SK-N-SH treated with all-trans-retinoic acid at 6 μM for 48 hours (cell line): ENCODE data around the gene LRP11.

Experiments
- ATAC-seq: fragments of 200-7000 bp; cut with Tn5 transposase; 3 replicates; pipeline ENCODE4 v1.9.1; 2020; ENCODE audit warnings: mild to moderate bottlenecking, moderate library complexity
- ARNTL ChIP-seq: fragments of 450-650 bp; formaldehyde crosslinking; IDR thresholded peaks from 2 replicates; pipeline ENCODE4 v1.5.0; 2020; ENCODE audit warnings: low read depth, mild to moderate bottlenecking, moderate library complexity, borderline replicate concordance
- BACH2 ChIP-seq: fragments of 250-450 bp; sonication (Bioruptor Pico); IDR thresholded peaks from 2 replicates; pipeline ENCODE4 v1.9.0; 2021; ENCODE audit warnings: mild to moderate bottlenecking, borderline replicate concordance
- CREB5 ChIP-seq: fragments of 250-450 bp; sonication (Bioruptor Pico); IDR thresholded peaks from 2 replicates; pipeline ENCODE4 v1.5.1; 2020; ENCODE audit warnings: low read depth, mild to moderate bottlenecking, moderate library complexity
- CSDC2 ChIP-seq: fragments of 250-450 bp; sonication (Bioruptor Pico); IDR thresholded peaks from 2 replicates; pipeline ENCODE4 v1.5.0; 2020; ENCODE audit warnings: mild to moderate bottlenecking, moderate library complexity
- CSRNP3 ChIP-seq: fragments of 250-450 bp; sonication (Bioruptor Pico); IDR thresholded peaks from 2 replicates; pipeline ENCODE4 v1.5.1; 2021; ENCODE audit warnings: mild to moderate bottlenecking, moderate library complexity
- ESRRG ChIP-seq: fragments of 250-450 bp; sonication (Bioruptor Pico); IDR thresholded peaks from 2 replicates; pipeline ENCODE4 v1.6.1; 2021; ENCODE audit warnings: mild to moderate bottlenecking
- GLIS3 ChIP-seq: fragments of 250-450 bp; sonication (Bioruptor Pico); IDR thresholded peaks from 2 replicates; pipeline ENCODE4 v1.5.0; 2020; ENCODE audit warnings: mild to moderate bottlenecking, moderate library complexity
- ISL1 ChIP-seq: fragments of 250-450 bp; sonication (Bioruptor Pico); IDR thresholded peaks from 2 replicates; pipeline ENCODE4 v2.1.2; 2022; ENCODE audit warnings: mild to moderate bottlenecking, moderate library complexity
- OSR1 ChIP-seq: fragments of 250-450 bp; sonication (Bioruptor Pico); IDR thresholded peaks from 2 replicates; pipeline ENCODE4 v1.8.0; 2022; ENCODE audit warnings: moderate library complexity, mild to moderate bottlenecking, inconsistent platforms
- PATZ1 ChIP-seq: fragments of 250-450 bp; sonication (Bioruptor Pico); IDR thresholded peaks from 2 replicates; pipeline ENCODE4 v1.8.0; 2020; ENCODE audit warnings: mild to moderate bottlenecking, moderate library complexity, borderline replicate concordance
- POU6F1 ChIP-seq: fragments of 250-450 bp; sonication (Bioruptor Pico); IDR thresholded peaks from 2 replicates; pipeline ENCODE4 v1.8.0; 2021; ENCODE audit warnings: low read depth, mild to moderate bottlenecking, moderate library complexity, borderline replicate concordance
- PPARA ChIP-seq: fragments of 250-450 bp; sonication (Bioruptor Pico); IDR thresholded peaks from 2 replicates; pipeline ENCODE4 v1.5.0; 2020; ENCODE audit warnings: mild to moderate bottlenecking, borderline replicate concordance
- RARB ChIP-seq: fragments of 250-450 bp; sonication (Bioruptor Pico); IDR thresholded peaks from 2 replicates; pipeline ENCODE4 v1.8.0; 2021; ENCODE audit warnings: mild to moderate bottlenecking, moderate library complexity
- SNAI2 ChIP-seq: fragments of 250-450 bp; sonication (Bioruptor Pico); IDR thresholded peaks from 2 replicates; pipeline ENCODE4 v1.5.0; 2020; ENCODE audit warnings: mild to moderate bottlenecking, moderate library complexity
- TCF4 ChIP-seq: fragments of 250-450 bp; sonication (Bioruptor Pico); IDR thresholded peaks from 2 replicates; pipeline ENCODE4 v1.8.0; 2021; ENCODE audit warnings: mild to moderate bottlenecking, moderate library complexity, borderline replicate concordance
- TOX ChIP-seq: fragments of 250-450 bp; sonication (Bioruptor Pico); IDR thresholded peaks from 2 replicates; pipeline ENCODE4 v1.8.0; 2021; ENCODE audit warnings: mild to moderate bottlenecking, moderate library complexity, borderline replicate concordance
- ZC3H10 ChIP-seq: fragments of 250-450 bp; sonication (Bioruptor Pico); IDR thresholded peaks from 2 replicates; pipeline ENCODE4 v1.5.1; 2021; ENCODE audit warnings: mild to moderate bottlenecking, moderate library complexity
- ZFP3 ChIP-seq: fragments of 250-450 bp; sonication (Bioruptor Pico); IDR thresholded peaks from 2 replicates; pipeline ENCODE4 v1.5.0; 2020; ENCODE audit warnings: mild to moderate bottlenecking, moderate library complexity
- ZFP30 ChIP-seq: fragments of 450-650 bp; formaldehyde crosslinking; IDR thresholded peaks from 2 replicates; pipeline ENCODE4 v1.5.0; 2022; ENCODE audit warnings: mild to moderate bottlenecking, moderate library complexity
- ZNF565 ChIP-seq: fragments of 450-650 bp; formaldehyde crosslinking; conservative IDR thresholded peaks from 2 replicates; pipeline ENCODE4 v1.5.0; 2020; ENCODE audit warnings: low read depth, mild to moderate bottlenecking, moderate library complexity
- ZNF70 ChIP-seq: fragments of 450-650 bp; formaldehyde crosslinking; IDR thresholded peaks from 2 replicates; pipeline ENCODE4 v1.5.0; 2020; ENCODE audit warnings: mild to moderate bottlenecking, moderate library complexity
- ZNF8 ChIP-seq: fragments of 450-650 bp; formaldehyde crosslinking; IDR thresholded peaks from 2 replicates; pipeline ENCODE4 v1.5.0; 2020; ENCODE audit warnings: mild to moderate bottlenecking, moderate library complexity

Gene LRP11

GRCh38 chr6:149777624-149778023, 86.5 kb downstream of the LRP11 start:
- no peak for TF ChIP-seq ISL1
- no peak for TF ChIP-seq ZFP30 (CRISPR knock-in tag)
- no peak for TF ChIP-seq BACH2 (CRISPR knock-in tag)

GRCh38 chr6:149771925-149772324, 92.2 kb downstream of the LRP11 start:
- no peak for ATAC-seq
- TF ChIP-seq POU6F1 (CRISPR knock-in tag) (no peak), ZNF8 (no peak), ZNF565 (no peak), OSR1 (CRISPR knock-in tag) (no peak), ZFP3 (CRISPR knock-in tag) (no peak), TOX (CRISPR knock-in tag) (no peak), ESRRG (CRISPR knock-in tag) (no peak), ZFP30 (CRISPR knock-in tag) (no peak), ZC3H10 (CRISPR knock-in tag) (no peak), CREB5 (CRISPR knock-in tag) (no peak), GLIS3 (CRISPR knock-in tag) (no peak), SNAI2 (CRISPR knock-in tag) (no peak)

More at GRCh38 chr6:149777624-149778023, 86.5 kb downstream of the LRP11 start:
- ATAC-seq = no peak

- TF ChIP-seq ZFP30 (CRISPR knock-in tag) (no peak), TCF4 (no peak), BACH2 (CRISPR knock-in tag) (no peak), RARB (CRISPR knock-in tag) (no peak), PATZ1 (no peak), ISL1 (no peak), CREB5 (CRISPR knock-in tag) (no peak), ARNTL (no peak), ESRRG (CRISPR knock-in tag) (no peak), ZFP3 (CRISPR knock-in tag) (no peak), PPARA (CRISPR knock-in tag) (no peak), GLIS3 (CRISPR knock-in tag) (no peak), POU6F1 (CRISPR knock-in tag) (no peak), ZC3H10 (CRISPR knock-in tag) (no peak)
- ATAC-seq = no peak
These were observed 93.0 kb downstream of the LRP11 start for GRCh38 chr6:149771185-149771584.

GRCh38 chr6:149769676-149770075, 94.5 kb downstream of the LRP11 start:
- no peak for ATAC-seq
- no peak for TF ChIP-seq SNAI2 (CRISPR knock-in tag)
- no peak for TF ChIP-seq POU6F1 (CRISPR knock-in tag)
- TF ChIP-seq CSDC2 (CRISPR knock-in tag) = no peak
- no peak for TF ChIP-seq GLIS3 (CRISPR knock-in tag)
- no peak for TF ChIP-seq ZFP3 (CRISPR knock-in tag)
- TF ChIP-seq TCF4 = no peak
- TF ChIP-seq PATZ1 = no peak
- no peak for TF ChIP-seq ZNF70
- no peak for TF ChIP-seq CSRNP3
- TF ChIP-seq RARB (CRISPR knock-in tag) = no peak
- no peak for TF ChIP-seq ZC3H10 (CRISPR knock-in tag)
- TF ChIP-seq ZFP30 (CRISPR knock-in tag) = no peak
- no peak for TF ChIP-seq ZNF8
- TF ChIP-seq PPARA (CRISPR knock-in tag) = no peak
- TF ChIP-seq OSR1 (CRISPR knock-in tag) = no peak
- no peak for TF ChIP-seq BACH2 (CRISPR knock-in tag)
- TF ChIP-seq ESRRG (CRISPR knock-in tag) = no peak
